Ramos (cell line): Measurements from ENCODE around the gene TRIM50.
"Not testable (repeated sequence)": the region's sequence is repeated elsewhere in the genome, so short reads cannot be mapped to it uniquely, and the experiment has no call there.

ENCODE experiments used
- in situ Hi-C: fragments of 300-500 bp; cut with MboI; formaldehyde crosslinking; loops from one replicate; pipeline ENCODE4 v1.14.3; 2022; ENCODE audit warnings: low sequenced_read_pairs; ENCODE audit not compliant: unreplicated experiment

The TRIM50 gene

GRCh38 chr7:73351447-73352167 is 23.7 kb upstream of the TRIM50 start:
- in situ Hi-C loops = no loop called here

- in situ Hi-C loops = no loop called here
Measured at GRCh38 chr7:73350306-73351068, 22.6 kb upstream of the TRIM50 start.

- in situ Hi-C loops = no loop called here
Measured at GRCh38 chr7:73349763-73350162, 21.9 kb upstream of the TRIM50 start.

GRCh38 chr7:73345951-73346350 is 18.1 kb upstream of the TRIM50 start:
- in situ Hi-C loops = no loop called here

GRCh38 chr7:73345538-73345937 is 17.7 kb upstream of the TRIM50 start:
- in situ Hi-C loops = no loop called here

GRCh38 chr7:73343671-73344380 is 15.9 kb upstream of the TRIM50 start:
- in situ Hi-C loops = no loop called here

- in situ Hi-C loops = no loop called here
Measured at GRCh38 chr7:73342645-73343044, 14.8 kb upstream of the TRIM50 start.

- in situ Hi-C loops = no loop called here
Measured at GRCh38 chr7:73341877-73342276, 14.0 kb upstream of the TRIM50 start.

GRCh38 chr7:73340514-73340913 is 12.6 kb upstream of the TRIM50 start:
- in situ Hi-C loops = no loop called here

- in situ Hi-C loops = no loop called here
Measured at GRCh38 chr7:73338321-73338720, 10.4 kb upstream of the TRIM50 start.

GRCh38 chr7:73332447-73332846 is 4.6 kb upstream of the TRIM50 start:
- in situ Hi-C loops = no loop called here

- in situ Hi-C loops = no loop called here
Measured at GRCh38 chr7:73330772-73331171, 2.9 kb upstream of the TRIM50 start.

GRCh38 chr7:73329861-73330581 is 2.1 kb upstream of the TRIM50 start:
- in situ Hi-C loops = no loop called here

- in situ Hi-C loops = no loop called here
Measured at GRCh38 chr7:73328696-73329095, 814 bp upstream of the TRIM50 start.

- in situ Hi-C loops = not testable (repeated sequence)
Measured at GRCh38 chr7:73327449-73327848, 433 bp downstream of the TRIM50 start.

GRCh38 chr7:73325424-73325823 is 2.5 kb downstream of the TRIM50 start:
- in situ Hi-C loops = not testable (repeated sequence)

GRCh38 chr7:73324081-73324845 is 3.6 kb downstream of the TRIM50 start:
- in situ Hi-C loops = not testable (repeated sequence)

- in situ Hi-C loops = not testable (repeated sequence)
Measured at GRCh38 chr7:73323434-73324080, 4.3 kb downstream of the TRIM50 start.

- in situ Hi-C loops = not testable (repeated sequence)
Measured at GRCh38 chr7:73320009-73320408, 7.9 kb downstream of the TRIM50 start.
